DND-41 (cell line): ENCODE data around the gene ERGIC3.

Source experiments
- ATAC-seq: fragments of 200-7000 bp; cut with Tn5 transposase; 3 replicates; pipeline ENCODE4 v1.9.1; 2021; ENCODE audit warnings: low read depth; ENCODE audit not compliant: insufficient read depth
- DNase-seq: peaks from one replicate; pipeline ENCODE4 v3.0.0-alpha.2; 2020
- H2AFZ ChIP-seq: 2 replicates; pipeline ENCODE4 v1.6.0; 2012; ENCODE audit warnings: low read depth, low read length
- H3K27ac ChIP-seq: 2 replicates; pipeline ENCODE4 v1.5.1; 2012; ENCODE audit warnings: low read length, inconsistent platforms
- H3K27me3 ChIP-seq: fragments of 200-600 bp; sonication (generic); 2 replicates; pipeline ENCODE4 v1.6.0; 2012; ENCODE audit warnings: low read length, mild to moderate bottlenecking, inconsistent platforms; ENCODE audit not compliant: insufficient read depth, poor library complexity
- H3K36me3 ChIP-seq: 2 replicates; pipeline ENCODE4 v1.5.1; 2012; ENCODE audit warnings: low read length, inconsistent platforms; ENCODE audit not compliant: insufficient read depth
- H3K4me1 ChIP-seq: 2 replicates; pipeline ENCODE4 v1.5.1; 2012; ENCODE audit warnings: mild to moderate bottlenecking, low read length; ENCODE audit not compliant: insufficient read depth
- H3K4me2 ChIP-seq: 2 replicates; pipeline ENCODE4 v1.6.0; 2012; ENCODE audit warnings: mild to moderate bottlenecking, moderate library complexity, low read length, inconsistent platforms; ENCODE audit not compliant: insufficient read depth
- H3K4me3 ChIP-seq, 2 experiments: fragments of 200-600 bp in 1 of 2; shearing (Covaris generic) in 1 of 2; 2 replicates each; pipeline ENCODE4 v1.5.1; 2012 to 2016; ENCODE audit warnings: inconsistent platforms in 2 of 2, low read length in 2 of 2, mild to moderate bottlenecking in 2 of 2, low read depth in 1 of 2, moderate library complexity in 1 of 2
- H3K79me2 ChIP-seq: 2 replicates; pipeline ENCODE4 v1.6.0; 2012; ENCODE audit warnings: low read length, inconsistent platforms; ENCODE audit not compliant: insufficient read depth
- H3K9ac ChIP-seq: 2 replicates; pipeline ENCODE4 v1.6.0; 2012; ENCODE audit warnings: low read depth, mild to moderate bottlenecking, inconsistent platforms, low read length, moderate library complexity
- H3K9me3 ChIP-seq: 2 replicates; pipeline ENCODE4 v1.5.1; 2012; ENCODE audit warnings: low read length, moderate library complexity, mild to moderate bottlenecking, inconsistent platforms; ENCODE audit not compliant: insufficient read depth, severe bottlenecking
- H4K20me1 ChIP-seq: 2 replicates; pipeline ENCODE4 v1.6.0; 2012; ENCODE audit warnings: low read length; ENCODE audit not compliant: insufficient read depth
- CTCF ChIP-seq: IDR thresholded peaks from 2 replicates; pipeline ENCODE4 v1.5.1; 2012; ENCODE audit warnings: borderline replicate concordance, low read length, moderate library complexity, mild to moderate bottlenecking; ENCODE audit not compliant: poor library complexity, severe bottlenecking; ENCODE audit errors: extremely low read depth
- EZH2 ChIP-seq: IDR thresholded peaks from 3 replicates; pipeline ENCODE4 v1.6.1; 2012; ENCODE audit warnings: borderline replicate concordance, low read depth, mild to moderate bottlenecking, moderate library complexity, low read length, inconsistent platforms; ENCODE audit not compliant: severe bottlenecking

Gene ERGIC3

GRCh38 chr20:35600176-35600992, 58.5 kb downstream of the ERGIC3 start:
- H3K36me3 ChIP-seq: no peaks in the 10 kb centered on the region
- no peaks in the 10 kb centered on the region for H3K4me1 ChIP-seq
- H3K27me3 ChIP-seq: no peaks in the 10 kb centered on the region
- ATAC-seq (no peak), DNase-seq (no peak)
- H2AFZ ChIP-seq: no peak overlapping the region
- no peaks in the 10 kb centered on the region; the same call in 1 of the 2 replicates for H4K20me1 ChIP-seq
- no peak overlapping the region for H3K4me2 ChIP-seq
- no peaks in the 10 kb centered on the region for H3K9me3 ChIP-seq
- H3K27ac ChIP-seq: no peak overlapping the region
- TF ChIP-seq EZH2 (no peak), CTCF (no peak)
- no peaks in the 10 kb centered on the region for H3K79me2 ChIP-seq
- no peak overlapping the region for H3K9ac ChIP-seq
- H3K4me3 ChIP-seq: no peak overlapping the region

- H3K9me3 ChIP-seq: no peaks in the 10 kb centered on the region
- ATAC-seq: no peak
- H3K79me2 ChIP-seq: no peaks in the 10 kb centered on the region
- H3K4me1 ChIP-seq: no peaks in the 10 kb centered on the region
- H3K4me3 ChIP-seq: no peak overlapping the region
- no peak for DNase-seq
- no peak overlapping the region for H3K9ac ChIP-seq
- H3K36me3 ChIP-seq: no peaks in the 10 kb centered on the region
- no peak overlapping the region for H2AFZ ChIP-seq
- no peaks in the 10 kb centered on the region for H3K27me3 ChIP-seq
- TF ChIP-seq EZH2 (no peak), CTCF (no peak)
- H3K4me2 ChIP-seq: no peak overlapping the region
- H3K27ac ChIP-seq: no peak overlapping the region
- no peaks in the 10 kb centered on the region; the same call in 1 of the 2 replicates for H4K20me1 ChIP-seq
Observed at GRCh38 chr20:35600993-35601973, 59.4 kb downstream of the ERGIC3 start.

- Histone ChIP-seq H3K4me2 (no peak overlapping the region), H3K4me3 (no peak overlapping the region), H2AFZ (no peak overlapping the region)
Observed at GRCh38 chr20:35601990-35602389, 60.1 kb downstream of the ERGIC3 start.

More at GRCh38 chr20:35601990-35602389, 60.1 kb downstream of the ERGIC3 start:
- Histone ChIP-seq H3K4me1 (no peaks in the 10 kb centered on the region), H3K9me3 (no peaks in the 10 kb centered on the region), H3K27me3 (no peaks in the 10 kb centered on the region), H3K27ac (no peak overlapping the region), H3K36me3 (no peaks in the 10 kb centered on the region), H3K79me2 (no peaks in the 10 kb centered on the region), H3K9ac (no peak overlapping the region), H4K20me1 (no peaks in the 10 kb centered on the region; the same call in 1 of the 2 replicates)
- no peak for TF ChIP-seq EZH2
- TF ChIP-seq CTCF: no peak
- DNase-seq: no peak
- ATAC-seq: no peak
